Activated CD8-positive, alpha-beta memory T cell treated with anti-CD3 and anti-CD28 coated beads, Interleukin-2, amount 50 U/mL, for 4 hours (primary cell): ENCODE measurements around the gene FAM13A.
"Not testable (repeated sequence)": the region's sequence is repeated elsewhere in the genome, so short reads cannot be mapped to it uniquely, and the experiment has no call there.

Experiments used
- DNase-seq: peaks from one replicate; pipeline ENCODE4 v3.0.0-alpha.2; 2020

The FAM13A gene

GRCh38 chr4:88955580-88956380 is 101.2 kb downstream of the FAM13A start:
- DNase-seq: no peak

DNA sequence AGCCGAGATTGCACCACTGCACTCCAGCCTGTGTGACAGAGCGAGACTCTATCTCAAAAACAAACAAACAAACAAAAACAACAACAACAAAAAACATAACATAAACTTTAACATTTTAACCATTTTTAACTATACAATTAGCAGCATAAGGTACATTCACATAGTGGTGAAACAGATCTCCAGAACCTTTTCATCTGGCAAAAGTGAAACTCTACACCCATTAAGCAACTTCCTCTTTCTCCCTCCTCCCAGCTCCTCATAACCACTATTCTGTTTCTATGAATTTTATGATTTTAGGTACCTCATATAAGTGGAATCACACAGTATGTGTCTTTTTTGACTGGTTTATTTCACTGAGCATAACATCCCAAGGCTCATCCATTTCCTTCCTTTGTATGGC is 103.6 kb downstream of the FAM13A start:
- DNase-seq: no peak

- no peak for DNase-seq
Measured at GRCh38 chr4:88952081-88952480, 104.9 kb downstream of the FAM13A start.

DNA sequence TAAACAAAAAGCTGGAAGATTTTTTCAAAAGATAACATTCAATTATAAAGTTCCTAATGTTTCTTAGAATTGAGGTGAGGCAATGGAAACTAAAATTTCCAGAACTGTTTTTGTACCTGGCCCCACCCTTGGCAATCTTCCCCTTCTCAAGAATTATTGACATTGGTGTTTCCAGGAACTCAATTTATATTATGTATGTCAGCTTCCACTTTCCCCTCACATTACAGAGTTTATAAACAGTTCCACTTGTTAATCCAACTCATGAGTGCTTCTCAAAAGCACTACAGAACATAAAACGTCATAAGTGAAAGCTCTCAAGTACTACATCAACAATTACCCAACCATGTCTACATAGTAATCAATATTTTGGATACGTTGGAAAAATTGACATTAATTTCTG is 107.4 kb downstream of the FAM13A start:
- DNase-seq: no peak

DNA sequence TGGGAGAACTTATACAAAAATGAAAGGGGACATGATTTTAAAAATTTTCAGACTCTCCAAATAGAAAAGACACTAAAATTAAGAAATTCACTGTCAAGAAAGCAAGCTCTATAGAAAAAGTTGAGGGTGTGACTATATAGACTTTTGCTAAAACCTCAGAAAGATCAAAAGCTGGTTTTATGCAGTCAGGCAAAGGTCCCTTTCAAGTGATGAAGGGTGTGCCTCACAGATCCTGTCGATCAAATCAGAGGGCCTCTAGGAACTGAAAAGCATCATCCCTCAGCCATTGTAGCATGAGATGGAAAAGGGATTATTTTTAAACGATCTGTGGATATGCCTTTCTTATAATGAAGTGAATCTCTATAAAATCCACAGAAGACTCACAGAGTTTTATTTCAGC is 116.5 kb downstream of the FAM13A start:
- DNase-seq: no peak

- DNase-seq: no peak
Measured at GRCh38 chr4:88939697-88940096, 117.3 kb downstream of the FAM13A start.

- DNase-seq: no peak
Measured at GRCh38 chr4:88938138-88938537, 118.8 kb downstream of the FAM13A start.

DNA sequence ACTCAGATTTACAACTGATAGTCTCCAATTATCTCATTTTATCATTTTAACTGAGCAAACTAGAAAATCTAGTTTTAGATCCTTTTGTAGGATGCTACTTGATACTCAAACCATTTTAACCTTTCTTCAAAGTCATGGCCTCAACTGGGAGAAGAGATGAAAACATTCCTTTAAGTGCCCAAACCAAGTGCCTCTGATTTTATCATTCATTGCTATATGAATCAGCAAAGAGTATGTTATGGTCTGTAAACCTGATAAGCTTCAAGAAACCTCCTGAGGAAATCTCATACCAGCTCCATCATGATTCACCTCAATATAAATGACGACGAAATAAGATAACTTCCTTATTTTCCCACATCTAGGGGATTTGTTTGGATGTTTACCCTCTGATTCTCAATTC is 119.9 kb downstream of the FAM13A start:
- DNase-seq: no peak

- no peak for DNase-seq
Measured at GRCh38 chr4:88933414-88934160, 123.4 kb downstream of the FAM13A start.

DNA sequence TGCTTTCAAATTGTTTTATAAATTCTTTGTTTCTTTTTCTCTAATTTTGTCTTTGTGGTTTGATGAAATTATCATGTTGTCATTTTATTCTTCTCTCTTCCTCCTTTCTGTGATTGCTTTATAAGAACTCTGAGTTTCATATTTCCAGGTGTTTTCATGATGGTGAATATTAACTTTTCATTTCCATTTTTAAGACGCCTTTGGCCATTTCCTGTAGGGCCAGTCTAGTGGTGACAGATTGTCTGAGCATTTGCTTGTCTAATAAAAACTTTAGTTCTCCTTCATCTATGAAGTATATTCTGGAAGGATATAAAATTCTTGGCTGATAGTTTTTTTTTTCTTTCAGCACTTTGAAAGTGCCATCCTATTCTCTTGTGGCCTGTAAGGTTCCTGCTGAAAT is 128.1 kb downstream of the FAM13A start:
- DNase-seq: no peak

GRCh38 chr4:88927420-88927819 is 129.6 kb downstream of the FAM13A start:
- no peak for DNase-seq

GRCh38 chr4:88919056-88919455 is 137.9 kb downstream of the FAM13A start:
- no peak for DNase-seq

- not testable (repeated sequence) for DNase-seq
Measured at GRCh38 chr4:88913181-88913580, 143.8 kb downstream of the FAM13A start.

- DNase-seq: no peak
Measured at GRCh38 chr4:88911246-88912212, 145.5 kb downstream of the FAM13A start.

DNA sequence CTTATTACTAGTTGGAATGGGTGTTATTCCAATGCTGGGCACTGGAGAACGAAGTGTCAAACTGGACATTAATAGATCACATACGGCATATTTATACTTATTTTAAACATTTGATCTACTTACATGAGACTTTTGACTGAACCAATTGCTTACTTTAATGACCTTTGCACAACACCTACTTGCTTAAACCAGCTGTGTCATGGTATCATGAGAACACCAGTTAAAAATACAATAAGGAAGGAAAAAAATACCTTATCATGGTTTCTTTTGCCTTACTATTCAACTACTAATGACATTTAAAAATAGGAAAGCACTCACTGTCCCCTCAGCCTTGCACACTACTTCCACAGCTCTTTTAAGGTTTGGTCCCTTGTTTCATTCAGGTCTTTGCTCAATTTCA is 146.9 kb downstream of the FAM13A start:
- no peak for DNase-seq

GRCh38 chr4:88908521-88908920 is 148.5 kb downstream of the FAM13A start:
- DNase-seq: no peak

- DNase-seq: no peak
Measured at GRCh38 chr4:88908003-88908402, 149.0 kb downstream of the FAM13A start.

GRCh38 chr4:88907478-88907877 is 149.5 kb downstream of the FAM13A start:
- no peak for DNase-seq

DNA sequence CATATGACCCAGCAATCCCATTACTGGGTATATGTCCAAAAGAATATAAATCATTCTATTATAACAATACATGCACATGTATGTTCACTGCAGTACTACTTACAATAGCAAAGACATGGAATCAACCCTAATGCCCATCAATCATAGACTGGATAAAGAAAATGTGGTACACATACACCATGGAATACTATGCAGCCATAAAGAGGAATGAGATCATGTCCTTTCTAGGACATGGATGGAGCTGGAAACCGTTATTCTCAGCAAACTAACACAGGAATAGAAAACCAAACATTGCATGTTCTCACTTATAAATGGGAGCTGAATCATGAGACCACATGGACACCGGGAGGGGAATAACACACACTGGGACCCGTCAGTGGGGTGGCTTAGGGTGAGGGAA is 152.7 kb downstream of the FAM13A start:
- not testable (repeated sequence) for DNase-seq

- no peak for DNase-seq
Measured at GRCh38 chr4:88900432-88900831, 156.6 kb downstream of the FAM13A start.

DNA sequence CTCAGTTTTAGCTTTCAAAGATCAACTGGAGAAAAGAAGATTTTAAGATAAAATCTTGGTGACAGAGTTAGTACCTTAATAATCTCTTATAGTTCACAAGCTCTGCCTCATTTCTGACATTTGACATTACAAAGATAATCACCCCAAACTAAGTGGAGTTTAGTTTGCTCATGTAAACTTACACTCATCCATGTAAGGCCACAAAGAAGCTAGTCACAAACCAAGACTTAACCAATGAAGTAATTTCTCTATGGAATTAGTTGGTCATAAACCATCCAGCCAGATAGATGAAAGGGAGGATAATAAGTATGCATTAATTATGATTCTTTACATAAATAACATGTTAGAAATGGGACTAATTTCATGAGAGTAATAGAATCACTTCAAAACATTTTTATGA is 159.2 kb downstream of the FAM13A start:
- no peak for DNase-seq

DNA sequence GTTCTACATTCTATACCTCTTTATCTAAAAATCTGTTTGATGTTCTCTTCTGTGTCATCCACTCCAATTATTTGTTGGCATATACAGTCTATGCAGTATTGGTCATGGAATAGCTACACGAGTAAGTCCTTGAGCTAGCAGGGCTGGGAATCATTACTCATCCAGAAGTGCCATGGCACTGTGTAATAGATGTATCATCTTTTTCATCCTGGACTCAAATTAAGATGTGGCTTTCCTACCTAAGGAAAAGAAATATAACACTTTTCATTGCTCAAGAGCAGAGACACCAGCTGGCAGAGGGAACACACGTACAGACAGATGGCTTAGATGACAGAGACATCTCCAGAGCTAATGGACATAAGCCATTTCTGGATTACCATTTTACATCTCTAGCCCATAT is 159.8 kb downstream of the FAM13A start:
- DNase-seq: no peak

GRCh38 chr4:88893961-88894360 is 163.0 kb downstream of the FAM13A start:
- DNase-seq: no peak
